Amniotic stem cell (primary cell): Measurements from ENCODE around the gene PTCSC3.
"Not testable (repeated sequence)": the region's sequence is repeated elsewhere in the genome, so short reads cannot be mapped to it uniquely, and the experiment has no call there.

Experiments
- DNase-seq: peaks from one replicate; lab custom pipeline; 2025; lab: John Stamatoyannopoulos, UW

Gene PTCSC3

GRCh38 chr14:36173161-36173560 lies 3.4 kb downstream of the PTCSC3 start:
- no peak for DNase-seq

DNA sequence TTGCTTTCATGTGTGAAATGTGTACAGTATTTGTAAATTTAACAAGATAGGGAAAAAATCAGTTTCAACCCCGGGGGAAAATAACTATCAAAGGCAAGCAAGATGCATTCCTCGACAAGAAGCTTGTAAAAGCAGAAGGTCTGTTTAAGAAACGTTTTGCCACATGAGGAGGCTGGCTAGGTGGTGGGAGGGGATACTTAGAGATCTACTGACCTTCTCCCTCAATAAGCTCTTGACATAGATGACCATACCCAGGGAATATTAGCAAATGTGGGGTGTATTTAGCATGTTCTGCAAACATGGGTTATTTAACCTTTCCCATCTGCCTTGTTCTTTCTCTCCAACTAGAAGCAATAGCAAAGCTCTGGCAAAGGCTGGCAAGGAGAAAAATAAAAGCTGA lies 4.9 kb downstream of the PTCSC3 start:
- no peak for DNase-seq

- DNase-seq: no peak
These were observed 9.1 kb downstream of the PTCSC3 start for GRCh38 chr14:36167431-36167830.

GRCh38 chr14:36163451-36163850 lies 13.1 kb downstream of the PTCSC3 start:
- no peak for DNase-seq

- no peak for DNase-seq
These were observed 14.3 kb downstream of the PTCSC3 start for GRCh38 chr14:36162267-36162666.

DNA sequence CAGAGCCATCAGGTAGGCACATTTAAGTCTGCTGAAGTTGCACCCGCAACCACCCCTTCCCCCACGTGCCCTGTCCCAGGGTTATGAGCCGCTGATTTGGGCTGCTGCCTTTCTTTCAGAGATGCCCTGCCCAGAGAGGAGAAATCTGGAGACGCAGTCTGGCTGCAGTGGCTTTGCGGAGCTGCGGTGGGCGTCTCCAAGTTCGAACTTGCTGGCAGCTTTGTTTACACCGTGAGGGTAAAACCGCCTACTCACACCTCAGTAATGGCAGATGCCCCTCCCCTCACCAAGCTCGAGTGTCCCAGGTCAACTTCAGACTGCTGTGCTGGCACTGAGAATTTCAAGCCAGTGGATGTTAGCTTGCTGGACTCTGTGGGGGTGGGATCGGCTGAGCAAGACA lies 14.7 kb downstream of the PTCSC3 start:
- no peak for DNase-seq

- no peak for DNase-seq
These were observed 25.2 kb downstream of the PTCSC3 start for GRCh38 chr14:36151335-36151734.

DNA sequence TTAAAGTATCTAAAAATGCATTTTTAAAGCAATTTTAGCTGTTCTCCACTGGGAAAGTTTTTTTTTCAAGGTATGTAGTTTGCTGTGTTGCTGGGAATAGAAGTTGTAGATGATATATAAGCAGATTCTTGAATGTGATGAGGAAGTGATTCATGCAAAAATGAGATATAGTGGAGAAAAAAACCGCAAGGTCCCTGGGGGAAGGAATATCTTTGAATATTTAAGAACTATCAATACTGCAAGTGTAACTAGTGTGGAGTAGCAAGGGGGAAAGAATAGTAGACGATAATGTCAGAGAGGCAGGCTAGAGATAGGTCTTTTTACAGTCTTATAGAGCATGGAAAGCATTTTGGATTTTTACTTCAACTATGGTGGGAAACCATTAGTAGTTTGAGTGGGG lies 42.5 kb downstream of the PTCSC3 start:
- no peak for DNase-seq

DNA sequence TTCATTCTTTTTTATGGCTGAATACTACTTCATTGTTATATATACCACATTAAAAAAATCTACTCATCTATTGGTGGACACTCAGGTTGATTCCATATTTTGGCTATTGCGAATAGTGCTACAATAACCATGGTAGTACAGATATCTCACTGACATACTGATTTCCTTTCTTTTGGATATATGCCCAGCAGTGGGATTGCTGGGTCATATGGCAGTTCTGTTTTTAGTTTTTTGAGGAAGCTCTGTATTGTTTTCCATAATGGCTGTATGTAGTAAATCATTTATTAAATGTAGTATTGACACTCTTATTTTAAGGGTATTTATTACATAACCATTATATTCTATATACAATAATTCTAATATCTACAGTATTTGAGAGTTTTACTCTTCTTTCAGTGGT lies 43.7 kb downstream of the PTCSC3 start:
- no peak for DNase-seq

DNA sequence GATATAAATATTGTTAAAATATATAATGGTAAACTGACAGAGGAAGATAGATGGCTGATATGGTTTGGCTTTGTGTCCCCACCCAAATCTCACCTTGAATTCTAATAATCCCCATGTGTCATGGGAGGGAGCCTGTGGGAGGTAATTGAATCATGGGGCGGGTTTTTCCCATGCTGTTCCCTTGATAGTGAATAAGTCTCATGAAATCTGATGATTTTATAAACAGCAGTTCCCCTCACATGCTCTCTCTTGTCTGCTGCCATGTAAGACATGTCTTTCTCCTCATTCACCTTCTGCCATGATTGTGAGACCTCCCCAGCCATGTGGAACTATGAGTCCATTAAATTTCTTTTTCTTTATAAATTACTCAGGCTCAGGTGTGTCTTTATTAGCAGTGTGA lies 46.3 kb downstream of the PTCSC3 start:
- DNase-seq: no peak

- no peak for DNase-seq
These were observed 47.3 kb downstream of the PTCSC3 start for GRCh38 chr14:36129181-36129580.

GRCh38 chr14:36113341-36113740 lies 63.2 kb downstream of the PTCSC3 start:
- DNase-seq: no peak

DNA sequence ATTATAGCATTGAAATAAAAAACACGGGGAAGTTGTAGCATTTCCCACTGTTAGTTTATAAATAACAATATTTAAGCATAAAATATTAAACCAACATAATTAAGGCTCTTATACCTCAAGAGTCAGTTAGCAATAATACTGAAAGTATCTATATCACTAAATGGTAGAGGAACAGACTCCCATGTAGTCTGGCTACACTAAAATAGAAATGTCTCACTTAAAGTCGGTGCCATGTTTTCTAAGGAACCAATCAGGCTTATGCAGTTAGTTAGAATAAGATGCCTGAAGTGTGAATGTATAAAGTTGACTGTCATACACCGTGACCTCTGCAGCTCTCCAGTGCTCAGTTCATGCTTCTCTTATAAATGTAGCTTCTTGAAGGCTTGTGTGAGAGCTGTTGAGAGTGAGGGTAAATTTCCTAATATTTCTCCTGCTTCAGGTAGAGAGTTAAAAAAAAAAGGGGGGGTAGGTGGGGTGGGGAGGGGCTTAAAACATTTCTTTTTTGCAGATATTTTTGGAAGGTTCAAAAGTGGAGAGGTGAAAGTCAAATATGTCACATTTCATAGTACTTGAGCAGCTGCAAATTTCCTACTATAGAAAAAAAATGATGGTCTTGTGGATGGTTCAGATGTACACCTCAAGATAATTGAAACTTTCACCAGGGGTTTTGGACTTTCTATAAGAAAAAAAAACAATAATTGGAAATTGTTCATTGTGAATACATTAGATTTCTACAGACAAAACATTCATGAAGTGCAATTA lies 64.5 kb downstream of the PTCSC3 start:
- no peak for DNase-seq

- DNase-seq: no peak
These were observed 71.1 kb downstream of the PTCSC3 start for GRCh38 chr14:36105401-36105800.

GRCh38 chr14:36104258-36104657 lies 72.3 kb downstream of the PTCSC3 start:
- not testable (repeated sequence) for DNase-seq

GRCh38 chr14:36099619-36100018 lies 76.9 kb downstream of the PTCSC3 start:
- DNase-seq: no peak

- no peak for DNase-seq
These were observed 79.2 kb downstream of the PTCSC3 start for GRCh38 chr14:36097356-36097755.

DNA sequence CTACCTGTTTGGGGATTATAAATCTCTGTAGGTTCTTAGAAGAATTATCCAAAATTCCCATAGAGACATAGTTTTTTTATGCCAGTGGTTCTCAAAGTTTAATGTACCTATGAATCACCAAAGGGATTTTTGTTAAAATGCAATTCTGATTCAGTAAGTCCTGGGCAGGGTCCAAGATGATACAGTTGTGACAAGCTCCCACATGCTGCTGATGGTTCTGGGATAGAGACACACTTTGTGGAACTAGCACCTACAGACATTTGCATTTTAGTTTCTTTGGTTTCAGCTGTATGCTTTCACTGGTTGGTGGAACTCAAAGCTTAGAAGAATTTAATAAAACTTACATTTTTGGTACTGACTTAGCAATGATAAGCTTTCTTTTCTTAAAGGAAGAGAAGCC lies 80.4 kb downstream of the PTCSC3 start:
- DNase-seq: peak; percentile 1

DNA sequence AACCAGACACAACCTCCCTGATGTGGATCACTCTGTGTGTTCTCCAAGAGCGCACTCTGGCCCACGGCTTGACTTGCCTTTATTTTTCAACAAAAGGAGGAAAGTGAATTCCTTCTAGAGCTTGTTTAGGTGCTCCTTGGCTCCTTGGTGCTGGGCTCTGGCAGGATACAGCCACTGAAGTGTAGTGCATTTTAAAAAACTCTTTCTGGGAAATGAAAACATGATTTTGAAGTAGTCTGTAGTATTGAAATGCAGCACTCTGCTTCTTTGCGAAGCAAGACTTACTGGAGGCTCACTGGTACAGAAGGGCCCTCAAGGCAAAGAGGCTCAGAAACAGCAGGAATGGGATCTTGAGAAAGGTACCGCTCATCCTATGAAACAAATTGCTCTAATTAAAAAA lies 81.6 kb downstream of the PTCSC3 start:
- no peak for DNase-seq

GRCh38 chr14:36091096-36091495 lies 85.4 kb downstream of the PTCSC3 start:
- peak; percentile 12 for DNase-seq

- no peak for DNase-seq
These were observed 89.1 kb downstream of the PTCSC3 start for GRCh38 chr14:36087411-36087810.

GRCh38 chr14:36086629-36087395 lies 89.7 kb downstream of the PTCSC3 start:
- DNase-seq: no peak

GRCh38 chr14:36085861-36086260 lies 90.7 kb downstream of the PTCSC3 start:
- no peak for DNase-seq
